Kidney (tissue), 14 donors: Measurements from ENCODE around the gene PMPCA. TPM values are rescaled to one million over a fixed set of nuclear protein-coding genes. Genes with fewer than 3 reads are reported as not detected.

Experiments
- DNase-seq, 5 donors: peaks; one replicate each; pipeline ENCODE4 v3.0.0-alpha.2; 2013 to 2020
- FAIRE-seq: peaks from 2 replicates; lab custom pipeline; 2012; peaks lifted over from hg19 to GRCh38; lab: Jason Lieb, UNC
- H3K27ac ChIP-seq, 2 donors: one replicate each; pipeline ENCODE4 v1.7.0; 2013; ENCODE audit warnings: low read depth in 2 of 2, low read length in 2 of 2, inconsistent platforms in 1 of 2
- H3K27me3 ChIP-seq: one replicate; pipeline ENCODE4 v1.7.1; 2013; ENCODE audit warnings: low read length, inconsistent platforms; ENCODE audit not compliant: control insufficient read depth, insufficient read depth
- H3K36me3 ChIP-seq, 3 donors: one replicate each; pipeline versions ENCODE4 v1.7.0 to v1.7.1; 2013; ENCODE audit warnings: low read length in 3 of 3, control low read depth in 1 of 3, inconsistent platforms in 1 of 3; ENCODE audit not compliant: insufficient read depth in 3 of 3, control insufficient read depth in 2 of 3
- H3K4me1 ChIP-seq, 3 donors: one replicate each; pipeline versions ENCODE4 v1.7.0 to v1.7.1; 2013; ENCODE audit warnings: low read length in 3 of 3, inconsistent platforms in 1 of 3, low read depth in 1 of 3; ENCODE audit not compliant: control insufficient read depth in 2 of 3, insufficient read depth in 2 of 3
- H3K4me3 ChIP-seq, 3 donors: one replicate each; pipeline versions ENCODE4 v1.7.0 to v1.8.1; 2013; ENCODE audit warnings: low read length in 3 of 3, control low read depth in 1 of 3, inconsistent platforms in 1 of 3
- H3K9ac ChIP-seq, 3 donors: one replicate each; pipeline versions ENCODE4 v1.7.0 to v1.7.1; 2013; ENCODE audit warnings: low read length in 3 of 3, control low read depth in 1 of 3, inconsistent platforms in 1 of 3
- H3K9me3 ChIP-seq, 3 donors: one replicate each; pipeline versions ENCODE4 v1.7.0 to v1.7.1; 2013; ENCODE audit warnings: low read length in 3 of 3, control low read depth in 1 of 3, inconsistent platforms in 1 of 3; ENCODE audit not compliant: control insufficient read depth in 2 of 3, insufficient read depth in 1 of 3
- intact Hi-C: fragments of 100-400 bp; cut with DNase I; formaldehyde crosslinking; loops from one replicate; pipeline ENCODE4 v1.11.1; 2022
- polyA plus RNA-seq: library from polyadenylated mRNA; stranded (reverse); fragments of 350-450 nt; fragmentation: Illumina TruSeq; extraction: RNeasy Lipid Tissue Mini Kit (QIAGEN cat#74804); gene quantifications from one replicate; pipeline ENCODE4 v1.2.3, GENCODE V29; 2014; ENCODE audit warnings: low read depth, low replicate concordance; ENCODE audit not compliant: insufficient read depth
- total RNA-seq: library from RNA; stranded (reverse); fragmentation: NEBNext Ultra II Directional; extraction: Animal tissue kit (Norgen Biotek cat#: 25700); gene quantifications from one replicate; pipeline ENCODE4 v1.2.1, GENCODE V29; 2021
- TF ChIP-seq, protein P1 (sequence below): IDR thresholded peaks from 3 replicates; pipeline ENCODE4 v1.5.1; 2012; ENCODE audit warnings: mild to moderate bottlenecking, moderate library complexity, borderline replicate concordance; ENCODE audit not compliant: insufficient read depth; ENCODE audit errors: extremely low read depth
- donor health status: control.
- donor health status: control.
- donor health status: control.
- donor health status: control.
- donor health status: control.
- donor health status: DM: yes; HTN: yes; CAD: no.
- donor health status: Normal renal cell carcinoma (clear cell type).

PMPCA gene
- total and polyA plus RNA-seq, 2 donors from 2014 or later: 45.6 to 50.1 TPM

DNA sequence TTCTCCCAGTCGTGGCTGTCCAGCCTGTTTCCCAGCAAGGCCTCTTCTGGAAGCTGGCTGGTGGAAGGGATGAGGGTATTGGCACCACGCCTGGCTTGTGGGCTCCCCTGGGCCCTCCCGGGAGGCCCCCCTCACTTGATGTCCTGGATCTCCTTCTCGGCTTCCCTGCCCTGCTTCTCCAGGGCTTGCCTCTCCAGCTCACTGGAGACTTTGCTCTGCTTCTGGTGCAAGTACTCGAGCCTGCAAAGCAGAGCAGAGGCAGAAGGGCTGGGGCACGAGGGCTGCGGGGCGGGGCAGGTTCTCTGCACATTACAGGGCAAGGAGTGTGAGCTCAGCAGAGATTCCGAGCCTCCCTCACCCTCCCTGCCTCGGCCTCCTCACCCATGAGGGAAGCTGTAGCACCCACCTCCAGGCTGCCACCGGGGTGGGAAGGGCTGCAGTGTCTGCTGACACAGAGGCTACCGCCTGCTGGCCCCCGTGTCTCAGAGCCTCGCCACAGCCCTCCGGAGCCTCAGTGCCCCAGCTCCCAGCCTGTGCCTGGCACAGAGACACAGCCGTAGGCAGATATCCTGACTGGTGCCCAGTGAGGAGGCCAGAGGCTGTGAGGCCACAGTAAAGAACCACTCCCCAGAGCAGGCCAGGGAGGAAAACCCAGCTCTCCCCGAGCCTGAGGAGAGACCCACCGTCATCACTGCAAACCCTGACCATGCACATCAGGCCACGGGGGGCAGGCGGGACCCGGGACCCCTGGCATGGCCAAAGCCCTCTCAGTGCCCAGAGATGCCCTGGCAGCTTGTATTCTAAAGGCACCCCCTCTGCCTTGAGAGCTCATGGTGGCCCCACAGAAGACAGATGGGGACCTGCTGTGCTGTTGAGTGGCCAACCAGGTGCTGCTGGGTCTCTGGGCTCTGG, 17.7 kb upstream of the PMPCA start:
- intact Hi-C loops: no loop called here
- H3K27ac ChIP-seq: no peak overlapping the region
- no peak overlapping the region for H3K9ac ChIP-seq
- no peaks in the 10 kb centered on the region for H3K27me3 ChIP-seq
- no peak overlapping the region for H3K4me3 ChIP-seq
- TF ChIP-seq, protein P1, sequence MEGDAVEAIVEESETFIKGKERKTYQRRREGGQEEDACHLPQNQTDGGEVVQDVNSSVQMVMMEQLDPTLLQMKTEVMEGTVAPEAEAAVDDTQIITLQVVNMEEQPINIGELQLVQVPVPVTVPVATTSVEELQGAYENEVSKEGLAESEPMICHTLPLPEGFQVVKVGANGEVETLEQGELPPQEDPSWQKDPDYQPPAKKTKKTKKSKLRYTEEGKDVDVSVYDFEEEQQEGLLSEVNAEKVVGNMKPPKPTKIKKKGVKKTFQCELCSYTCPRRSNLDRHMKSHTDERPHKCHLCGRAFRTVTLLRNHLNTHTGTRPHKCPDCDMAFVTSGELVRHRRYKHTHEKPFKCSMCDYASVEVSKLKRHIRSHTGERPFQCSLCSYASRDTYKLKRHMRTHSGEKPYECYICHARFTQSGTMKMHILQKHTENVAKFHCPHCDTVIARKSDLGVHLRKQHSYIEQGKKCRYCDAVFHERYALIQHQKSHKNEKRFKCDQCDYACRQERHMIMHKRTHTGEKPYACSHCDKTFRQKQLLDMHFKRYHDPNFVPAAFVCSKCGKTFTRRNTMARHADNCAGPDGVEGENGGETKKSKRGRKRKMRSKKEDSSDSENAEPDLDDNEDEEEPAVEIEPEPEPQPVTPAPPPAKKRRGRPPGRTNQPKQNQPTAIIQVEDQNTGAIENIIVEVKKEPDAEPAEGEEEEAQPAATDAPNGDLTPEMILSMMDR: no peak
- no peaks in the 10 kb centered on the region for H3K9me3 ChIP-seq
- no peak for FAIRE-seq
- peaks cover 0 to 49% (median 27%) of the 10 kb centered on the region in 3 donors for H3K36me3 ChIP-seq
- H3K4me1 ChIP-seq: no peaks in the 10 kb centered on the region
- DNase-seq: peak in 1 of 5 donors; percentile 56

GRCh38 chr9:136393531-136393930, 16.9 kb upstream of the PMPCA start:
- H3K9ac ChIP-seq: no peak overlapping the region
- no peaks in the 10 kb centered on the region for H3K9me3 ChIP-seq
- no peaks in the 10 kb centered on the region for H3K27me3 ChIP-seq
- no peak overlapping the region for H3K27ac ChIP-seq
- TF ChIP-seq, protein P1: no peak
- H3K4me3 ChIP-seq: no peak overlapping the region
- intact Hi-C loops: no loop called here
- no peaks in the 10 kb centered on the region for H3K4me1 ChIP-seq
- DNase-seq (peak in 1 of 5 donors; percentile 73), FAIRE-seq (no peak)
- H3K36me3 ChIP-seq: peaks cover 0 to 44% (median 27%) of the 10 kb centered on the region in 3 donors

DNA sequence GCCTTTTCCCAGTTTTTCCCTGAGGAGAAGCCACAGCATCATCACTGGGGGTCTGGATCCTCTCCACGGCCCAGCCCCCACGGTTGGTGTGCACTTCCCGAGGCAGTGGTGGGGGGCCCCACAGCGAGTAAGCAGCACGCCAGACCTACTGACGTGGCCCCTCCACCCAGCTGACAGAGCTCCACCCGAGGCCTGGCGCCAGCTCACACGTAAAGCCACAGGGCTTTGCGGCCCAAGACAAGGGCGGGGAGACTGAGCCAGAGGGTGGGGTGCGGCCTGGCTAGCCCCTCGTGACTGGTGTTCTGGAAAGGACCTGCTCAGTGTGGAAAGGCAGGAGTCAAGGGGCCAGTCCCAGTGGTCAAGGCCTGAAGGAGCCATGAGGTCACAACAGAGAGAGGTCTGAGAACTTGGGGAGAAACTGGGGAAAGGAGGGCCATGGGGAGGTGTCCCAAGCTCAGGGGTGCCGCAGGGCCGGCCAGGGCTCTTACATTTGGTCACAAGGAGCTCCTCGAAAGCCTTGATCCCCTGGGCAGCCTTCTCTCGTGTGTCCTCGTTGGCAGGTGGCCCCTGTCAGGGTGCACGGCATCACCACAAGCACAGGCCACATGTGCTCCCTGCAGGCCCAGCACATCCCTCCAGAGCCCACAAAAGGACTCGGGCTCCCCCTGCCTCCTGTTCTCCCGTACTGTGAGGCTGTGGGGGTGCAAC, 16.0 kb upstream of the PMPCA start:
- peaks cover 0 to 35% (median 22%) of the 10 kb centered on the region in 3 donors for H3K36me3 ChIP-seq
- FAIRE-seq: no peak

More for the DNA sequence above, 16.0 kb upstream of the PMPCA start:
- Histone ChIP-seq H3K9me3 (no peaks in the 10 kb centered on the region), H3K4me1 (peaks cover 0 to 8% (median 4%) of the 10 kb centered on the region in 3 donors), H3K9ac (no peak overlapping the region), H3K27ac (no peak overlapping the region), H3K4me3 (no peak overlapping the region), H3K27me3 (no peaks in the 10 kb centered on the region)
- TF ChIP-seq, protein P1: no peak
- DNase-seq: no peak
- intact Hi-C loops: no loop called here
